Lower leg skin (tissue), 3 donors: ENCODE data around the gene SLC35A4.

Source experiments
- CTCF ChIP-seq, 3 donors: fragments of 450-650 bp; IDR thresholded peaks; one replicate each; pipeline ENCODE4 v1.5.1; 2016; ENCODE audit warnings: antibody characterized with exemption in 3 of 3, mild to moderate bottlenecking in 3 of 3, moderate library complexity in 2 of 3
- POLR2A ChIP-seq, 2 donors: fragments of 450-650 bp; IDR thresholded peaks; one replicate each; pipeline ENCODE4 v1.6.1; 2016 to 2017; ENCODE audit warnings: antibody characterized with exemption in 2 of 2, mild to moderate bottlenecking in 1 of 2, moderate library complexity in 1 of 2

GRCh38 chr5:140608722-140609121 lies 44.1 kb downstream of the SLC35A4 start:
- no peak for TF ChIP-seq POLR2A (IDR thresholded peaks at IDR 0.05)
- TF ChIP-seq CTCF (IDR thresholded peaks at IDR 0.05) = no peak
